Cardiac septum (tissue), 1 donor: ENCODE results near the gene NSMCE4A. TPM values are rescaled to one million over a fixed set of nuclear protein-coding genes. Genes with fewer than 3 reads are reported as not detected.
"Not testable (repeated sequence)": the region's sequence is repeated elsewhere in the genome, so short reads cannot be mapped to it uniquely, and the experiment has no call there.

Source experiments
- DNase-seq: peaks from one replicate; pipeline ENCODE4 v3.0.0-alpha.2; 2020; ENCODE audit warnings: low spot score
- intact Hi-C: fragments of 100-400 bp; cut with DNase I; formaldehyde crosslinking; loops from one replicate; pipeline ENCODE4 v1.14.0; 2022
- total RNA-seq: library from RNA; stranded (reverse); fragmentation: NEBNext Ultra II Directional; extraction: Animal tissue kit (Norgen Biotek cat#: 25700); gene quantifications from one replicate; pipeline ENCODE4 v1.2.1, GENCODE V29; 2021
- donor health status: DM: no; HTN: no; CAD: no.

The NSMCE4A gene
- total RNA-seq, 1 donor from 2014 or later, result 29.0 TPM

GRCh38 chr10:121947343-121948330 lies 27.4 kb downstream of the NSMCE4A start:
- no peak for DNase-seq
- intact Hi-C loops, result no loop called here

DNA sequence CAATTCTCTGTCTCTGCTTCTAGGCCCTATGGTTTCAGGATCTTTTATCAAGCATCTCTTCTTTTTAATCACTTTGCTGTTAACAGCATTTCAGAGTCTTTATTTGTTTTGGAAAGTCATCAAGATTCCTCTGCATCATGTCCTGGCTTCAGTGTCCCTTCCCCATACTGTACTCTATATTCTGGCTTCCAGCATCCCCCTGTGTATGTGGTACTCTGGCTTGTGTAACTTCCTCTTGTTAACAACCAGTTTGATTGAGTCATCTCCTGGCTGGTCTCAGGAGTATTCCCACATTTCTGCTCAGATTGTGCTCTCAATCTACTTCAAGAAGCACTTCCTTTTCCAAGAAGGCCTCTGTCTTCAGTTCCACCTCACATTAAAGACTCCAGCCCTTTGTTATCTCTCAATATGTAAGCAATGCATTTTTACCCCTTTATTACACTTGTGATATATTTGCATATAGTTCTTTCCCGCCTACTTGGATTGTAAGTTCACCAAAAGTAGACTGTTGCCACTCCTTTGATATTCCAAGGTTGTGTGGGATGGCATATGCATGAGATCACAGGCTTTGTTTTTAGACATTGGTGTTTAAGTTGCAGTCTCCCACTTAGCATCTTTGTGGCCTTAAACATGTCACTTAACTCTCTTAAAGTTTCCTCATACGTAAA lies 32.1 kb downstream of the NSMCE4A start:
- intact Hi-C loops, result no loop called here

GRCh38 chr10:121941532-121941931 lies 33.5 kb downstream of the NSMCE4A start:
- no peak for DNase-seq

More for the DNA sequence above, 32.1 kb downstream of the NSMCE4A start:
- DNase-seq, result no peak

GRCh38 chr10:121936295-121936694 lies 38.7 kb downstream of the NSMCE4A start:
- no peak for DNase-seq
- intact Hi-C loops, result no loop called here

More at GRCh38 chr10:121941532-121941931, 33.5 kb downstream of the NSMCE4A start:
- intact Hi-C loops, result no loop called here

GRCh38 chr10:121935702-121936101 lies 39.3 kb downstream of the NSMCE4A start:
- no peak for DNase-seq
- intact Hi-C loops, result no loop called here

- not testable (repeated sequence) for DNase-seq
Observed at GRCh38 chr10:121930268-121931085, 44.5 kb downstream of the NSMCE4A start.

GRCh38 chr10:121929585-121930267 lies 45.3 kb downstream of the NSMCE4A start:
- intact Hi-C loops, result loop anchor here (5.0 to 10.0 kb wide), 3 partner anchors 43 to 185 kb away; no protein-coding TSS in a partner anchor
- not testable (repeated sequence) for DNase-seq

More at GRCh38 chr10:121930268-121931085, 44.5 kb downstream of the NSMCE4A start:
- intact Hi-C loops, result not testable (repeated sequence)

GRCh38 chr10:121928528-121928884 lies 46.5 kb downstream of the NSMCE4A start:
- no peak for DNase-seq
- intact Hi-C loops, result loop anchor here (5.0 to 10.0 kb wide), 3 partner anchors 44 to 186 kb away; no protein-coding TSS in a partner anchor

GRCh38 chr10:121927841-121928527 lies 47.0 kb downstream of the NSMCE4A start, which contains the start of gene ATE1:
ATE1 (minus strand) TSS chr10:121928031; CDS start chr10:121927949, 82 bp downstream.
- peak; percentile 95 for DNase-seq
- intact Hi-C loops, result loop anchor here (5.0 to 10.0 kb wide), 3 partner anchors 44 to 187 kb away; no protein-coding TSS in a partner anchor

DNA sequence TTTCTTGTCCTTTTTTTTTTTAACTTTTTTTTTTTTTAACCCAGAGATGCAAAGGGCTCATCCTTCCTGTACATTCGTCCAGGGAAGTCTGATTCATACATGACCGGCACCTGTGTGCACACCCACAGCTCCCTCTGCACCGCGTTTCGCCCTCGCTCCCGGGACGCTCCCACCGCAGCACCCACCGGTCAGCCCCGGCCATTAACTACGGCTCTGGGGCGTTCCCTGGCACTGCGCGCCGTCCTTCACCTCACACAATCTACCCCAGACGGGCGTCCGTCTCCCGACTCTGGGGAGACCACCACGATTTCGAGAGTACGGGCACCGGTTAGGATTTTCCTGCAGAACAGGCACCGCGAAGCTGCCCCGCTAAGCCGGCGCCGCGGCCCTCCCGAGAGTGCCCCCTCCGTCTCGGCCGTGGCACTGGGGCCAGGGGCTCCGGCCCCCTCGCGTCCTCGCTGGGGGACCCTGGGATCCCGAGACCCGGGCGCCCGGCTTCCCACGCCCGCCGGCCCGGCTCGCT lies 47.6 kb downstream of the NSMCE4A start:
- intact Hi-C loops, result loop anchor here (5.0 to 10.0 kb wide), 3 partner anchors 45 to 187 kb away; no protein-coding TSS in a partner anchor
- peak; percentile 83 for DNase-seq

DNA sequence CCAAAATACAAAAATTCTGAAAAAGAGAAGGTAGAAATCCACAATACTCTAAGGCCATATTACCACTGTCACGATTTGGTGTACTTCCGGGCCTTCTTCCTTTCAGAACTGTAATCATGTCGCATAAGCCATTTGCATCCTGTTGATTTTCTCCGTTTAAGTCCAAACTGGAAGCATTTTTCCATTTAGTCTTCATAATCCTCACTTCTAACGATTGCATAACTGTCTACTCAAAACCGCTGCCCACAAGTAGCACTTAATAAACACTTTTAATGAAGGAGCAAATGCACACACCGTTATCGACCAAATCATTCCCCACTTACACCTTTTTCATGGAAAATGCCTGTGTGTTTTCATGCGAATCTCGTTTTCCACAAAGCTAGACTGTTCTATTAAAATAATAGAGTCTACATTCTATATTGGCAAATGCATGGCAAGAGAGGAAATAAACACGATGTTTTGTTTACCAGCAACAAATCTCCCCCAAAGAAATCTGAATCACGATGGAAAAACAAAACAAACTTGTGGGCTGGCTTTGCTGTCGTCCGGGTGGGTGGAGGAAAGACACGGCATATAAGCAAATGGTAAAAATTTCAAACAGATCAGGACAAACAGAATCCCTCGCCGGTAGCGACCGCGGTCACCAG lies 48.2 kb downstream of the NSMCE4A start:
- intact Hi-C loops, result loop anchor here (5.0 to 10.0 kb wide), 3 partner anchors 46 to 188 kb away; no protein-coding TSS in a partner anchor
- no peak for DNase-seq

GRCh38 chr10:121926157-121926556 lies 48.9 kb downstream of the NSMCE4A start:
- no peak for DNase-seq

DNA sequence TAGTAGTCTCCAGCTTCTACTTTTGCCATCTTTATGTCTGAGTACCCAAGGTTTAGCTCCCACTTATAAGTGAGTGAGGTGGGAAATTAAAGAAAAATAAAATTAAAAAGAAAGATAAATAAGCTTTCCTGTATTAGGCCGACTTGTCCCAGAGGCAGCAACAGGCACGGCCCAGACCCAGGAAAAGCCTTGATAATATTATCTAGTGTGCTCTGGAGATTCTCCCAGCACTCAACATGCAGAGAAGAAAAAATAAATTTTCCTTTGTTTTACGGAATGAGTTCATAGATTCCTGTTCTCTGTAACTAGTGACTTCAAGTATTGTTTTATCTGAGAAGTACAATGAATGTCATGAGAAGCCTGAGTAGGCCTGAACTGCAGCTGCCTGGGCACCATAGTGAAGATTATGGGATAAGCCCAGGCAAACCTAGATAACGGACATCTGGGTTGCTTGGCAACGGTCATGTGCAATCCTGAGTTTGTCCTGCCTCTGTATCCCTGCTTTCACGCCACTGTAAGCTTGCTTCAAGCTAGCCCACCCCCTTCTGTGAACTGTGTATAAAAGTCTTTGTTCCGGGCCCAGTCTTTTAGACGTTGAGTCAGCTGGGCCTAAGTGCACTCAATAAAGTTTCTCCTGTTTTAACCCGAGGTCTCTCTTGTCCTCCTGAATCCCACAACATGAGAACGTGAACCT lies 53.6 kb downstream of the NSMCE4A start:
- intact Hi-C loops, result loop anchor here (10.0 kb wide), 1 partner anchor 193 kb away; no protein-coding TSS in a partner anchor
- no peak for DNase-seq

More at GRCh38 chr10:121926157-121926556, 48.9 kb downstream of the NSMCE4A start:
- intact Hi-C loops, result loop anchor here (5.0 to 10.0 kb wide), 3 partner anchors 46 to 189 kb away; no protein-coding TSS in a partner anchor

DNA sequence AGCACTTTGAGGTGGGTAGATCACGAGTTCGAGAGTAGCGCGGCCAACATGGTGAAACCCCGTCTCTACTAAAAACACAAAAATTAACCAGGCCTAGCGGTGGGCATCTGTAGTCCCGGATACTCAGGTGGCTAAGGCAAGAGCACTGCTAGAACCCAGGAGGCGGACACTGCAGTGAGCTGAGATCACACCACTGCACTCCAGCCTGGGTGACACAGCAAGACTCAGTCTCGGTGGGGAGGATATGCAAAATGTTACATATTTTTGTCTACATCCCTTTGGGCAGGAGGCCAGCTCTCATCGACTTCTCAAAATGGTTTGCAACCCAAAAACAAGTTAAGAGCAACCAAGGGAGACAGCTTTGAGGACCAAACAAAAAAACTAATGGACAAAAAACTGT lies 55.4 kb downstream of the NSMCE4A start:
- intact Hi-C loops, result loop anchor here (10.0 kb wide), 1 partner anchor 195 kb away; no protein-coding TSS in a partner anchor
- DNase-seq, result no peak

- intact Hi-C loops, DNase-seq: not testable (repeated sequence)
Observed at GRCh38 chr10:121918800-121919199, 56.2 kb downstream of the NSMCE4A start.

DNA sequence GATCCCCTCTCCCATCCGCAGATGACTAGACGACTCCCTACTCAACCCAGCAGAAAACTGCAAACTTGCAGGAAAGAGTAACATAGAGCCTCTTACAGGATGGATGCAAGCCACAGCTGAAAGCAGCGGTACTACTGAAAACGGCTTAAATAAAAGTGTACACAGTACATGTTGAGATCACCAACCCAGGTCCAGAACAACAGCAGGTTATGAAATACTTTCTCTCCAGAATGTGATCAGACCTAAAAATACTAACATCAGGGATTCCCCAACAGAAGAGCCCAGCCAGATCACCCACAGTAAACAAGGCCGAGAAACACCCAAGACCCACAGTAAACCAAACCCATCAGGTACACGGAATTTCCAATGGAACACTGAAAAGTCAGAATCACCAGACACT lies 60.4 kb downstream of the NSMCE4A start:
- intact Hi-C loops, result no loop called here
- DNase-seq, result no peak

- intact Hi-C loops, result no loop called here
- no peak for DNase-seq
Observed at GRCh38 chr10:121911421-121911697, 63.7 kb downstream of the NSMCE4A start.
